Measurements from ENCODE around the gene NUBP2.

Gene NUBP2

DNA sequence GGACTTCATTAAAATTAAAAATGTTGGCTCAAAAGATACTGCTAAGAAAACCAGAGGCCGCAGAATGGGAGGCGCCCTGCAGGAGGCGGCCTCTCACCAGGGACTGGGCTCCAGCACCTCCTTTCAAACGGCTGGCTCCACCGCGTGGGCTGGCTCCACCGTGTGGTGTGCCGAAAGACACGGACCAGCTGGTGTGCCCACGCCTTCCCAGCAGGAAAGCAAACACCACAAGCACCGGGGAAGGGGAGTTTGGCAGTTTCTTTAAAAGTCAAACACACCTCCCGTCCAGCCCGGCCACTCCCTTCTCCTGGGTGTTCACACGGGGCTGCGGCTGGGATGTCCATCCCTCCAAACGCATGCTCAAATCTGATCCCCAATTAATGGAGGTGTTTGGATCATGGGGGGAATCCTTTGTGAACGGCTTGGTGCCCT lies 30.0 kb downstream of the NUBP2 start (continued):
- TF ChIP-seq, protein P1, sequence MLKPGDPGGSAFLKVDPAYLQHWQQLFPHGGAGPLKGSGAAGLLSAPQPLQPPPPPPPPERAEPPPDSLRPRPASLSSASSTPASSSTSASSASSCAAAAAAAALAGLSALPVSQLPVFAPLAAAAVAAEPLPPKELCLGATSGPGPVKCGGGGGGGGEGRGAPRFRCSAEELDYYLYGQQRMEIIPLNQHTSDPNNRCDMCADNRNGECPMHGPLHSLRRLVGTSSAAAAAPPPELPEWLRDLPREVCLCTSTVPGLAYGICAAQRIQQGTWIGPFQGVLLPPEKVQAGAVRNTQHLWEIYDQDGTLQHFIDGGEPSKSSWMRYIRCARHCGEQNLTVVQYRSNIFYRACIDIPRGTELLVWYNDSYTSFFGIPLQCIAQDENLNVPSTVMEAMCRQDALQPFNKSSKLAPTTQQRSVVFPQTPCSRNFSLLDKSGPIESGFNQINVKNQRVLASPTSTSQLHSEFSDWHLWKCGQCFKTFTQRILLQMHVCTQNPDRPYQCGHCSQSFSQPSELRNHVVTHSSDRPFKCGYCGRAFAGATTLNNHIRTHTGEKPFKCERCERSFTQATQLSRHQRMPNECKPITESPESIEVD (tag by site-specific recombination; IDR thresholded peaks at IDR 0.05), result no peak
- TF ChIP-seq FEZF1 (tag by site-specific recombination; IDR thresholded peaks at IDR 0.05) (no peak), ZNF223 (tag by site-specific recombination; IDR thresholded peaks at IDR 0.05) (no peak), ZNF121 (tag by site-specific recombination; IDR thresholded peaks at IDR 0.05) (no peak), KLF10 (tag by site-specific recombination; IDR thresholded peaks at IDR 0.05) (peak; percentile 31; the same call in 1 of the 2 replicates), KLF7 (tag by site-specific recombination; IDR thresholded peaks at IDR 0.05; ENCODE audit: borderline replicate concordance) (no peak), ZNF354C (tag by site-specific recombination; IDR thresholded peaks at IDR 0.05; ENCODE audit: borderline replicate concordance, low read depth) (no peak), ZNF138 (tag by site-specific recombination; IDR thresholded peaks at IDR 0.05; ENCODE audit: borderline replicate concordance) (no peak), ZNF248 (tag by site-specific recombination; IDR thresholded peaks at IDR 0.05) (no peak), HOXC10 (CRISPR knock-in tag; IDR thresholded peaks at IDR 0.05) (no peak), GLIS1 (tag by site-specific recombination; IDR thresholded peaks at IDR 0.05) (no peak), INSM2 (tag by site-specific recombination; IDR thresholded peaks at IDR 0.05) (no peak), ZNF426 (tag by site-specific recombination; IDR thresholded peaks at IDR 0.05) (no peak), AEBP2 (tag by site-specific recombination; IDR thresholded peaks at IDR 0.05; ENCODE audit: borderline replicate concordance) (no peak), ZBTB8A (tag by site-specific recombination; IDR thresholded peaks at IDR 0.05) (no peak), GLI4 (tag by site-specific recombination; IDR thresholded peaks at IDR 0.05) (no peak), ZNF785 (tag by site-specific recombination; IDR thresholded peaks at IDR 0.05) (no peak), ZNF114 (tag by site-specific recombination; IDR thresholded peaks at IDR 0.05) (no peak), YY1 (tag by site-specific recombination; IDR thresholded peaks at IDR 0.05) (no peak), GFI1B (tag by site-specific recombination; IDR thresholded peaks at IDR 0.05) (no peak), ZNF792 (tag by site-specific recombination; IDR thresholded peaks at IDR 0.05) (no peak), MZF1 (tag by site-specific recombination; IDR thresholded peaks at IDR 0.05; ENCODE audit: borderline replicate concordance) (peak; percentile 41; the same call in 1 of the 2 replicates), ZNF2 (tag by site-specific recombination; IDR thresholded peaks at IDR 0.05) (no peak), ZNF26 (tag by site-specific recombination; IDR thresholded peaks at IDR 0.05) (no peak), ZNF133 (tag by site-specific recombination; IDR thresholded peaks at IDR 0.05) (no peak), ZNF324 (tag by site-specific recombination; IDR thresholded peaks at IDR 0.05) (no peak), SP7 (tag by site-specific recombination; IDR thresholded peaks at IDR 0.05) (0 out of 2 replicates have a peak, but pooled peaks have one; percentile 44)
- TF ChIP-seq, protein P2, sequence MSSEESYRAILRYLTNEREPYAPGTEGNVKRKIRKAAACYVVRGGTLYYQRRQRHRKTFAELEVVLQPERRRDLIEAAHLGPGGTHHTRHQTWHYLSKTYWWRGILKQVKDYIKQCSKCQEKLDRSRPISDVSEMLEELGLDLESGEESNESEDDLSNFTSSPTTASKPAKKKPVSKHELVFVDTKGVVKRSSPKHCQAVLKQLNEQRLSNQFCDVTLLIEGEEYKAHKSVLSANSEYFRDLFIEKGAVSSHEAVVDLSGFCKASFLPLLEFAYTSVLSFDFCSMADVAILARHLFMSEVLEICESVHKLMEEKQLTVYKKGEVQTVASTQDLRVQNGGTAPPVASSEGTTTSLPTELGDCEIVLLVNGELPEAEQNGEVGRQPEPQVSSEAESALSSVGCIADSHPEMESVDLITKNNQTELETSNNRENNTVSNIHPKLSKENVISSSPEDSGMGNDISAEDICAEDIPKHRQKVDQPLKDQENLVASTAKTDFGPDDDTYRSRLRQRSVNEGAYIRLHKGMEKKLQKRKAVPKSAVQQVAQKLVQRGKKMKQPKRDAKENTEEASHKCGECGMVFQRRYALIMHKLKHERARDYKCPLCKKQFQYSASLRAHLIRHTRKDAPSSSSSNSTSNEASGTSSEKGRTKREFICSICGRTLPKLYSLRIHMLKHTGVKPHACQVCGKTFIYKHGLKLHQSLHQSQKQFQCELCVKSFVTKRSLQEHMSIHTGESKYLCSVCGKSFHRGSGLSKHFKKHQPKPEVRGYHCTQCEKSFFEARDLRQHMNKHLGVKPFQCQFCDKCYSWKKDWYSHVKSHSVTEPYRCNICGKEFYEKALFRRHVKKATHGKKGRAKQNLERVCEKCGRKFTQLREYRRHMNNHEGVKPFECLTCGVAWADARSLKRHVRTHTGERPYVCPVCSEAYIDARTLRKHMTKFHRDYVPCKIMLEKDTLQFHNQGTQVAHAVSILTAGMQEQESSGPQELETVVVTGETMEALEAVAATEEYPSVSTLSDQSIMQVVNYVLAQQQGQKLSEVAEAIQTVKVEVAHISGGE (tag by site-specific recombination; conservative IDR thresholded peaks at IDR 0.05; ENCODE audit: low read depth), result no peak
- TF ChIP-seq, protein P3, sequence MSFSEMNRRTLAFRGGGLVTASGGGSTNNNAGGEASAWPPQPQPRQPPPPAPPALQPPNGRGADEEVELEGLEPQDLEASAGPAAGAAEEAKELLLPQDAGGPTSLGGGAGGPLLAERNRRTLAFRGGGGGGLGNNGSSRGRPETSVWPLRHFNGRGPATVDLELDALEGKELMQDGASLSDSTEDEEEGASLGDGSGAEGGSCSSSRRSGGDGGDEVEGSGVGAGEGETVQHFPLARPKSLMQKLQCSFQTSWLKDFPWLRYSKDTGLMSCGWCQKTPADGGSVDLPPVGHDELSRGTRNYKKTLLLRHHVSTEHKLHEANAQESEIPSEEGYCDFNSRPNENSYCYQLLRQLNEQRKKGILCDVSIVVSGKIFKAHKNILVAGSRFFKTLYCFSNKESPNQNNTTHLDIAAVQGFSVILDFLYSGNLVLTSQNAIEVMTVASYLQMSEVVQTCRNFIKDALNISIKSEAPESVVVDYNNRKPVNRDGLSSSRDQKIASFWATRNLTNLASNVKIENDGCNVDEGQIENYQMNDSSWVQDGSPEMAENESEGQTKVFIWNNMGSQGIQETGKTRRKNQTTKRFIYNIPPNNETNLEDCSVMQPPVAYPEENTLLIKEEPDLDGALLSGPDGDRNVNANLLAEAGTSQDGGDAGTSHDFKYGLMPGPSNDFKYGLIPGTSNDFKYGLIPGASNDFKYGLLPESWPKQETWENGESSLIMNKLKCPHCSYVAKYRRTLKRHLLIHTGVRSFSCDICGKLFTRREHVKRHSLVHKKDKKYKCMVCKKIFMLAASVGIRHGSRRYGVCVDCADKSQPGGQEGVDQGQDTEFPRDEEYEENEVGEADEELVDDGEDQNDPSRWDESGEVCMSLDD (tag by site-specific recombination; IDR thresholded peaks at IDR 0.05), result no peak

Data from HEK293 (cell line).